ENCODE measurements around the gene PDGFB.

GRCh38 chr22:39268645-39269044 lies 23.9 kb upstream of the PDGFB start:
- TF ChIP-seq NFE2L2 (IDR thresholded peaks at IDR 0.05; ENCODE audit: low read depth, low read length) (no peak), CTCF (conservative IDR thresholded peaks at IDR 0.05; ENCODE audit: low read depth, low read length) (no peak), RAD21 (IDR thresholded peaks at IDR 0.05; ENCODE audit: low read length) (no peak), USF2 (IDR thresholded peaks at IDR 0.05; ENCODE audit: low read depth, low read length) (no peak), RCOR1 (IDR thresholded peaks at IDR 0.05; ENCODE audit: insufficient replicate concordance, low read length) (no peak), SMC3 (IDR thresholded peaks at IDR 0.05; ENCODE audit: low read depth, low read length) (no peak), POLR2A (IDR thresholded peaks at IDR 0.05; ENCODE audit: low read depth, low read length) (no peak), FOS (IDR thresholded peaks at IDR 0.05; ENCODE audit: low read depth, low read length) (no peak), MXI1 (IDR thresholded peaks at IDR 0.05; ENCODE audit: borderline replicate concordance, low read depth, low read length) (no peak), MAFK (IDR thresholded peaks at IDR 0.05; ENCODE audit: low read depth, low read length) (no peak), BHLHE40 (IDR thresholded peaks at IDR 0.05; ENCODE audit: low read depth, low read length) (no peak), RFX5 (IDR thresholded peaks at IDR 0.05; ENCODE audit: low read depth, low read length) (no peak)

Measured in IMR-90 (cell line).